ENCODE data around the gene GET3. TPM values are rescaled to one million over a fixed set of nuclear protein-coding genes. Genes with fewer than 3 reads are reported as not detected.
"Not testable (repeated sequence)": the region's sequence is repeated elsewhere in the genome, so short reads cannot be mapped to it uniquely, and the experiment has no call there.

Gene GET3
- polyA plus RNA-seq, 2 of the 4 experiments (the other 2 are of a cell fraction), result 87.0 to 91.7 TPM

- peaks cover 5% of the 10 kb centered on the region; the same call in 1 of the 3 replicates for H3K4me1 ChIP-seq
- H3K27ac ChIP-seq, result peak within 1 kb of the TSS; percentile 75 to 91
- whole genome bisulfite sequencing (ENCODE audit: missing lambda C conversion rate), result 23% methylated on average over 19 of the region's 59 CpGs
- FAIRE-seq (no peak), ATAC-seq (peak; percentile 83 to 89), DNase-seq (ENCODE audit: low read depth in 1 of 2, low spot score in 1 of 2) (peak; percentile 85 to 94)
- CTCF ChIA-PET, result interaction anchor here (0.6 to 2.0 kb wide), 6 partner anchors 12 to 122 kb away, joined by 3 to 7 read pairs (median 4); no protein-coding TSS in a partner anchor
- POLR2A ChIA-PET, result no interaction called here
- no peaks in the 10 kb centered on the region for H3K9me3 ChIP-seq
- peak within 1 kb of the TSS; percentile 73 for H3K4me2 ChIP-seq
- TF ChIP-seq POLR2A (IDR thresholded peaks at IDR 0.05; ENCODE audit: low read length), result peak; percentile 21
- no peak for TF ChIP-seq SREBF2 (IDR thresholded peaks at IDR 0.05)
- no peak for TF ChIP-seq CHD4 (IDR thresholded peaks at IDR 0.05; ENCODE audit: borderline replicate concordance)
- no peak for TF ChIP-seq RAD21 (conservative IDR thresholded peaks at IDR 0.05 in 1 of 2, IDR thresholded peaks at IDR 0.05 in 1 of 2)
- TF ChIP-seq NFE2L2 (conservative IDR thresholded peaks at IDR 0.05; ENCODE audit: low read length), result no peak
- TF ChIP-seq HDAC2 (IDR thresholded peaks at IDR 0.05), result 0 out of 2 replicates have a peak, but pooled peaks have one; percentile 24
- no peak for TF ChIP-seq USF2 (IDR thresholded peaks at IDR 0.05)
- no peak for TF ChIP-seq CBX8 (IDR thresholded peaks at IDR 0.05)
- TF ChIP-seq MAX (IDR thresholded peaks at IDR 0.05), result peak; percentile 80
- no peak for TF ChIP-seq NR3C1 (IDR thresholded peaks at IDR 0.05)
- TF ChIP-seq BHLHE40 (IDR thresholded peaks at IDR 0.05; ENCODE audit: low read depth, low read length), result no peak
- TF ChIP-seq BCL3 (IDR thresholded peaks at IDR 0.05), result peak; percentile 72; the same call in 1 of the 3 replicates
- no peak for TF ChIP-seq FOSB (CRISPR knock-in tag; IDR thresholded peaks at IDR 0.05)
- TF ChIP-seq PHF8 (IDR thresholded peaks at IDR 0.05; ENCODE audit: borderline replicate concordance, low read depth), result 0 out of 2 replicates have a peak, but pooled peaks have one; percentile 27
- TF ChIP-seq, protein P1, sequence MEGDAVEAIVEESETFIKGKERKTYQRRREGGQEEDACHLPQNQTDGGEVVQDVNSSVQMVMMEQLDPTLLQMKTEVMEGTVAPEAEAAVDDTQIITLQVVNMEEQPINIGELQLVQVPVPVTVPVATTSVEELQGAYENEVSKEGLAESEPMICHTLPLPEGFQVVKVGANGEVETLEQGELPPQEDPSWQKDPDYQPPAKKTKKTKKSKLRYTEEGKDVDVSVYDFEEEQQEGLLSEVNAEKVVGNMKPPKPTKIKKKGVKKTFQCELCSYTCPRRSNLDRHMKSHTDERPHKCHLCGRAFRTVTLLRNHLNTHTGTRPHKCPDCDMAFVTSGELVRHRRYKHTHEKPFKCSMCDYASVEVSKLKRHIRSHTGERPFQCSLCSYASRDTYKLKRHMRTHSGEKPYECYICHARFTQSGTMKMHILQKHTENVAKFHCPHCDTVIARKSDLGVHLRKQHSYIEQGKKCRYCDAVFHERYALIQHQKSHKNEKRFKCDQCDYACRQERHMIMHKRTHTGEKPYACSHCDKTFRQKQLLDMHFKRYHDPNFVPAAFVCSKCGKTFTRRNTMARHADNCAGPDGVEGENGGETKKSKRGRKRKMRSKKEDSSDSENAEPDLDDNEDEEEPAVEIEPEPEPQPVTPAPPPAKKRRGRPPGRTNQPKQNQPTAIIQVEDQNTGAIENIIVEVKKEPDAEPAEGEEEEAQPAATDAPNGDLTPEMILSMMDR (IDR thresholded peaks at IDR 0.05), result no peak
- no peak for TF ChIP-seq FOSL2 (IDR thresholded peaks at IDR 0.05)
- TF ChIP-seq FOSL2 (CRISPR knock-in tag; IDR thresholded peaks at IDR 0.05), result no peak
- TF ChIP-seq MAZ (IDR thresholded peaks at IDR 0.05; ENCODE audit: borderline replicate concordance, low read depth, low read length), result no peak
- peak; percentile 83; the same call in 1 of the 2 replicates for TF ChIP-seq POLR2AphosphoS2 (conservative IDR thresholded peaks at IDR 0.05; ENCODE audit: low read length)
- TF ChIP-seq MAFK (IDR thresholded peaks at IDR 0.05; ENCODE audit: partially characterized antibody), result no peak
- no peak for TF ChIP-seq KDM1A (IDR thresholded peaks at IDR 0.05; ENCODE audit: low read depth)
- TF ChIP-seq EHF (CRISPR knock-in tag; IDR thresholded peaks at IDR 0.05), result no peak
- TF ChIP-seq, protein P2, sequence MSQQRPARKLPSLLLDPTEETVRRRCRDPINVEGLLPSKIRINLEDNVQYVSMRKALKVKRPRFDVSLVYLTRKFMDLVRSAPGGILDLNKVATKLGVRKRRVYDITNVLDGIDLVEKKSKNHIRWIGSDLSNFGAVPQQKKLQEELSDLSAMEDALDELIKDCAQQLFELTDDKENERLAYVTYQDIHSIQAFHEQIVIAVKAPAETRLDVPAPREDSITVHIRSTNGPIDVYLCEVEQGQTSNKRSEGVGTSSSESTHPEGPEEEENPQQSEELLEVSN (IDR thresholded peaks at IDR 0.05; ENCODE audit: borderline replicate concordance, low read depth), result peak; percentile 49; the same call in 1 of the 2 replicates
- TF ChIP-seq KDM5A (IDR thresholded peaks at IDR 0.05), result peak; percentile 57; the same call in 1 of the 2 replicates
- TF ChIP-seq GATA3 (IDR thresholded peaks at IDR 0.05; ENCODE audit: borderline replicate concordance), result peak; percentile 5; the same call in 1 of the 2 replicates
- no peak for TF ChIP-seq ZSCAN20 (CRISPR knock-in tag; IDR thresholded peaks at IDR 0.05)
- peak; percentile 49 to 82; a peak in 3 of 5 replicates for TF ChIP-seq JUN (IDR thresholded peaks at IDR 0.05)
- no peak for TF ChIP-seq HEYL (CRISPR knock-in tag; IDR thresholded peaks at IDR 0.05)
- TF ChIP-seq ELK1 (IDR thresholded peaks at IDR 0.05; ENCODE audit: low read depth, low read length), result 0 out of 2 replicates have a peak, but pooled peaks have one; percentile 16
- peak within 1 kb of the TSS; percentile 71 for H3K4me3 ChIP-seq
Observed at GRCh38 chr19:12696366-12697335, 40.6 kb upstream of the GET3 start, which contains the start of gene FBXW9. FBXW9 (minus strand) TSS chr19:12696631; CDS start chr19:12696581, 50 bp downstream.

DNA sequence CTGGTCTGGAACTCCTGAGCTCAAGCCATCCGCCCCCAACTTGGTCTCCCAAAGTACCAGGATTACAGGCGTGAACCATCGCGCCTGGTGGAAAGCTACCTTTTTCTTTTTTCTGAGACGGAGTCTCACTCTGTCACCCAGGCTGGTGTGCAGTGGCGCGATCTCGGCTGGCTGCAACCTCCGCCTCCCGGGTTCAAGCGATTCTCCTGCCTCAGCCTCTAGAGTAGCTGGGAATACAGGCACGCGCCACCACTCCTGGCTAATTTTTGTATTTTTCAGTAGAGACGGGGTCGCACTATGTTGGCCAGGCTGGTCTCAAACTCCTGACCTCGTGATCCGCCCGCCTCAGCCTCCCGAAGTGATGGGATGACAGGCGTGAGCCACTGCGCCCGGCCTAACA lies 39.9 kb upstream of the GET3 start:
- H3K27ac ChIP-seq; H3K4me1 ChIP-seq; H3K9me3 ChIP-seq; POLR2A ChIA-PET; ATAC-seq; DNase-seq (ENCODE audit: low read depth in 1 of 2, low spot score in 1 of 2); FAIRE-seq; H3K4me3 ChIP-seq: not testable (repeated sequence)
- CTCF ChIA-PET, result interaction anchor here (1.1 to 2.0 kb wide), 3 partner anchors 11 to 21 kb away, joined by 4 to 7 read pairs (median 5); no protein-coding TSS in a partner anchor
- peak overlapping the region; percentile 73; the same call in 2 of the 3 replicates for H3K4me2 ChIP-seq
- 96% methylated on average over 22 of the region's 22 CpGs for WGBS (ENCODE audit: missing lambda C conversion rate)

All from A549 (cell line).